ENCODE data around the gene SHCBP1.
A peak's percentile ranks its signal among the peaks of the same experiment; 100 is the strongest.

DNA sequence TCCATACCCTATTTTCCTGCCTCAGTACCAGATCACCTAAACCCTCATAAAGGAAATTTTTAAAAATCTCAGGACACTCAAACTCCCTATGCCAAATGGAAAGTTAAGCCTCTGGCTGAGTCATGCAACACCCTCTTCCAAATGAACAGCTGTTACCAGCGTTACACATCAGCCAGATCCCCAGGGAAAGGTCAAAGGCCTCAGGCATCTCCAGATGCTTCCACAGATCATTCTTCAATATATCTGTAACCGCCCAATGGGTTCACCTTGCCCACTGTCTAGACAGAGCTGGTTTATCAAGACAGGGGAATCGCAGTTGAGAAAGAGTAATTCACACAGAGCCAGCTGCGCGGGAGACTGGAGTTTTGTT, 29.1 kb upstream of the SHCBP1 start:
- TF ChIP-seq CEBPB (IDR thresholded peaks at IDR 0.05; ENCODE audit: low read depth, low read length) (0 out of 2 replicates have a peak, but pooled peaks have one; percentile 4), BHLHE40 (IDR thresholded peaks at IDR 0.05; ENCODE audit: low read depth, low read length) (no peak), RFX5 (IDR thresholded peaks at IDR 0.05; ENCODE audit: low read depth, low read length) (no peak), FOS (IDR thresholded peaks at IDR 0.05; ENCODE audit: low read depth, low read length) (peak; percentile 40; the same call in 1 of the 2 replicates), MAFK (IDR thresholded peaks at IDR 0.05; ENCODE audit: low read depth, low read length) (no peak)
- TF ChIP-seq, protein P1, sequence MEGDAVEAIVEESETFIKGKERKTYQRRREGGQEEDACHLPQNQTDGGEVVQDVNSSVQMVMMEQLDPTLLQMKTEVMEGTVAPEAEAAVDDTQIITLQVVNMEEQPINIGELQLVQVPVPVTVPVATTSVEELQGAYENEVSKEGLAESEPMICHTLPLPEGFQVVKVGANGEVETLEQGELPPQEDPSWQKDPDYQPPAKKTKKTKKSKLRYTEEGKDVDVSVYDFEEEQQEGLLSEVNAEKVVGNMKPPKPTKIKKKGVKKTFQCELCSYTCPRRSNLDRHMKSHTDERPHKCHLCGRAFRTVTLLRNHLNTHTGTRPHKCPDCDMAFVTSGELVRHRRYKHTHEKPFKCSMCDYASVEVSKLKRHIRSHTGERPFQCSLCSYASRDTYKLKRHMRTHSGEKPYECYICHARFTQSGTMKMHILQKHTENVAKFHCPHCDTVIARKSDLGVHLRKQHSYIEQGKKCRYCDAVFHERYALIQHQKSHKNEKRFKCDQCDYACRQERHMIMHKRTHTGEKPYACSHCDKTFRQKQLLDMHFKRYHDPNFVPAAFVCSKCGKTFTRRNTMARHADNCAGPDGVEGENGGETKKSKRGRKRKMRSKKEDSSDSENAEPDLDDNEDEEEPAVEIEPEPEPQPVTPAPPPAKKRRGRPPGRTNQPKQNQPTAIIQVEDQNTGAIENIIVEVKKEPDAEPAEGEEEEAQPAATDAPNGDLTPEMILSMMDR (conservative IDR thresholded peaks at IDR 0.05; ENCODE audit: low read depth, low read length) = no peak

All from IMR-90 (cell line).